ENCODE data around the gene PROB1.

The PROB1 gene

DNA sequence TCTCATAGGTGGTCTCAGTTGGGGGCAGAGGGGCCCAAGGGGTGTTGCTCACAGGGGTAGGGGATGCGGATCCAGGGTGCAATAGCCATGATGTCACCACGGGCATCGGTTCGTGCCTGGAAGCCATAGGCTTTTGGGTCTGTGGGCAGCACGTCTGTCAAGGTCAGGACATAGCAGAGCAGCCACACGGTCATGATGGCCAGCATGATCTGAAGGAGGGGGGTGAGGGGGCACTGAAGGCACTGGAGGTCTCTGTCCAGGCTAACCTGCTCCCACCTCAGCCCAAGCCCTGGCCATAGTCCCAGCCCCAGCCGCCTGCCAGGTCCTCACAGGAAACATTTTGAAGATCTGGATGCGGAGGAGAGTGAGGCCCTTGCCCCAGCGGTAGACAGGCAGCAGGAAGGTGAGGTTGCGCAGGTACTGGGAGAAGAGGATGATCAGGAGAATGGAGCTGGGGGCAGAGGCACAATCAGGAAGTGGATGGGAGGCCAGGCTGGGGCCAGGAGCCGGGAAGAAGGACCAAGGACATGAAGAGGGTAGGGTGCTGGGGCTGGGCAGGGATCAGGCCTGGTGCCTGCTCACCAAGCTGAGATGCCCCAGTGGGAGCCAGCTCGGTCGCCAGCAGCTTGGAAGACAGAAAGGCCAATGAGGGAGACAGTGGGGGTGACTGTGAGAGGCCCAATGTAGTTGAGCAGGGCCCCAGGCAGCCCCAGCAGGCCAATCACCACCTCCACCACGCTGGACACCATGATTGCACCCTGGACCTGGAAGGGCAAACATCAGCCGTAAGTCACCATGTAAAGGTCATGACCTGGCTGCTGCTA lies 15.1 kb downstream of the PROB1 start:
- Histone ChIP-seq H3K9me3 (ENCODE audit: control insufficient read depth, insufficient read depth, low read length) (no peaks in the 10 kb centered on the region), H3K4me3 (ENCODE audit: low read depth, low read length) (no peak overlapping the region), H3K36me3 (ENCODE audit: control insufficient read depth, insufficient read depth, low read length) (no peaks in the 10 kb centered on the region), H3K4me1 (ENCODE audit: control insufficient read depth, insufficient read depth, low read length) (peaks cover 4% of the 10 kb centered on the region), H3K9ac (ENCODE audit: low read depth, low read length) (no peak overlapping the region), H3K27me3 (ENCODE audit: control insufficient read depth, insufficient read depth, low read length) (no peaks in the 10 kb centered on the region)

DNA sequence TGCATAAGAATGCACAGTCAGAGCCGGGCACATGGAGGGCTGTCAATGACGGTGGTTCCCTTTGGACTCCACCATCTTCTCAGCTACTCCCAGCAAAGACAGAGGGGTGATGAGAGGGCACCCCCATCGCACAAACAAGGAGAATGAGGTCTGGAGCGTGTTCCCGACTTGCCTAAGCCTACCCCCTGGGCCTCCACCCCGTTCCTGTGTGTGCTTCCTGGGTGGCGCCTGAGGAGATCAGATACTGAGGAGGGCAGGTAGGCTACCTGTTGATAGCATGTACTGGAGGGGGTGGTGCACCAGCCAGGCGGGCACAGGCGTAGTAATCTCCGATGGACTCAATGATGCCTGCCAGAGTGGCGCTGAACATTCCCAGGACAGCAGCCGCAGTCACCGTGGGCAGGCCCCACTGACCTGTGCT lies 16.0 kb downstream of the PROB1 start:
- no peaks in the 10 kb centered on the region for H3K9me3 ChIP-seq (ENCODE audit: control insufficient read depth, insufficient read depth, low read length)
- H3K4me1 ChIP-seq (ENCODE audit: control insufficient read depth, insufficient read depth, low read length), result peaks cover 4% of the 10 kb centered on the region
- H3K27me3 ChIP-seq (ENCODE audit: control insufficient read depth, insufficient read depth, low read length), result no peaks in the 10 kb centered on the region
- H3K36me3 ChIP-seq (ENCODE audit: control insufficient read depth, insufficient read depth, low read length), result no peaks in the 10 kb centered on the region
- no peak overlapping the region for H3K9ac ChIP-seq (ENCODE audit: low read depth, low read length)
- H3K4me3 ChIP-seq (ENCODE audit: low read depth, low read length), result peak overlapping the region; percentile 39

- Histone ChIP-seq H3K9ac (ENCODE audit: low read depth, low read length) (no peak overlapping the region), H3K36me3 (ENCODE audit: control insufficient read depth, insufficient read depth, low read length) (no peaks in the 10 kb centered on the region), H3K4me1 (ENCODE audit: control insufficient read depth, insufficient read depth, low read length) (peaks cover 4% of the 10 kb centered on the region), H3K4me3 (ENCODE audit: low read depth, low read length) (peak overlapping the region; percentile 39), H3K27me3 (ENCODE audit: control insufficient read depth, insufficient read depth, low read length) (no peaks in the 10 kb centered on the region), H3K9me3 (ENCODE audit: control insufficient read depth, insufficient read depth, low read length) (no peaks in the 10 kb centered on the region)
Measured at GRCh38 chr5:139378101-139378825, 16.6 kb downstream of the PROB1 start.

DNA sequence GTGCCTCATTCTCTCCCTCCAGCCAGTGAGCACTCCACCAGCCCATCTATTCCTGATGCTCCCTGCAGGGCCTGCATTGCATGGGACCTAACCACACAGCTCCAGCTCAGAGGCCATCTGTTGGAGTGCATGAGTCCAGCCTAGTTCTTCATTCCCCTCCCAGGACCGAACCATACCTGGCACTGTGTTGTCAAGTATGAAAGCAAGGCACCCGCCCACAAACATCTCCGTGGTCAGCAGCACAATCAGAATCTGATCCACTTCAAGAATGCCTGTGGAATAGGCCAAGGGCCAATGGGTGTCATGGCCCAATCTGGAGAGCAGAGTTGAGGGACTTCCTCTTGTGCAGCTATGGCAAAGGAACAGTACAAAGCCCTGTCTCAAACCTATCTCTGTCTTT lies 17.7 kb downstream of the PROB1 start:
- H3K9me3 ChIP-seq (ENCODE audit: control insufficient read depth, insufficient read depth, low read length), result no peaks in the 10 kb centered on the region
- no peak overlapping the region for H3K9ac ChIP-seq (ENCODE audit: low read depth, low read length)
- peaks cover 2% of the 10 kb centered on the region for H3K36me3 ChIP-seq (ENCODE audit: control insufficient read depth, insufficient read depth, low read length)
- no peak overlapping the region for H3K4me3 ChIP-seq (ENCODE audit: low read depth, low read length)
- peaks cover 4% of the 10 kb centered on the region for H3K4me1 ChIP-seq (ENCODE audit: control insufficient read depth, insufficient read depth, low read length)
- H3K27me3 ChIP-seq (ENCODE audit: control insufficient read depth, insufficient read depth, low read length), result no peaks in the 10 kb centered on the region

DNA sequence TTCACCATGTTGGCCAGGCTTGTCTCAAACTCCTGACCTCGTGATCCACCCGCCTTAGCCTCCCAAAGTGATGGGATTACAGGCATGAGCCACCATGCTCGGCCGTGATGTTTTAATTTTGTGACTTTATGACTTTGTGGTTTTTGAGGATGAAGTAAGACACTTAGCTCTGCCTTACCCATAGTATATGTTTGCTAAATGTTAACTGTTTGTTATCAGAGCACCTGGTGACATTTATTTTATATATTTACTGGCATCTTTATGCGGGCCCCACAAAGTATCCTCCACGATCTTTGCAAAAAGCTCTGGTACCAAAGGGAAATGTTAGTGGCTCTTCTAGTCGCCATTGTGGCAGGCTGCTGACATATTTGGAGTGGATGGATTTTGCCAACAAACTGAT lies 18.5 kb downstream of the PROB1 start:
- H3K9me3 ChIP-seq (ENCODE audit: control insufficient read depth, insufficient read depth, low read length), result no peaks in the 10 kb centered on the region
- H3K27me3 ChIP-seq (ENCODE audit: control insufficient read depth, insufficient read depth, low read length), result no peaks in the 10 kb centered on the region
- H3K4me3 ChIP-seq (ENCODE audit: low read depth, low read length), result no peak overlapping the region
- H3K36me3 ChIP-seq (ENCODE audit: control insufficient read depth, insufficient read depth, low read length), result peaks cover 2% of the 10 kb centered on the region
- H3K9ac ChIP-seq (ENCODE audit: low read depth, low read length), result no peak overlapping the region
- peaks cover 4% of the 10 kb centered on the region for H3K4me1 ChIP-seq (ENCODE audit: control insufficient read depth, insufficient read depth, low read length)

GRCh38 chr5:139374909-139375308 lies 20.0 kb downstream of the PROB1 start:
- Histone ChIP-seq H3K36me3 (ENCODE audit: control insufficient read depth, insufficient read depth, low read length) (peaks cover 2% of the 10 kb centered on the region), H3K4me1 (ENCODE audit: control insufficient read depth, insufficient read depth, low read length) (peaks cover 4% of the 10 kb centered on the region)

GRCh38 chr5:139371482-139372435 lies 23.1 kb downstream of the PROB1 start:
- no peaks in the 10 kb centered on the region for H3K4me1 ChIP-seq (ENCODE audit: control insufficient read depth, insufficient read depth, low read length)
- H3K9me3 ChIP-seq (ENCODE audit: control insufficient read depth, insufficient read depth, low read length), result no peaks in the 10 kb centered on the region
- H3K36me3 ChIP-seq (ENCODE audit: control insufficient read depth, insufficient read depth, low read length), result peaks cover 6% of the 10 kb centered on the region
- H3K4me3 ChIP-seq (ENCODE audit: low read depth, low read length), result no peak overlapping the region
- no peak overlapping the region for H3K9ac ChIP-seq (ENCODE audit: low read depth, low read length)
- H3K27me3 ChIP-seq (ENCODE audit: control insufficient read depth, insufficient read depth, low read length), result no peaks in the 10 kb centered on the region

More at GRCh38 chr5:139374909-139375308, 20.0 kb downstream of the PROB1 start:
- no peak overlapping the region for H3K4me3 ChIP-seq (ENCODE audit: low read depth, low read length)
- no peak overlapping the region for H3K9ac ChIP-seq (ENCODE audit: low read depth, low read length)
- no peaks in the 10 kb centered on the region for H3K27me3 ChIP-seq (ENCODE audit: control insufficient read depth, insufficient read depth, low read length)
- H3K9me3 ChIP-seq (ENCODE audit: control insufficient read depth, insufficient read depth, low read length), result no peaks in the 10 kb centered on the region

GRCh38 chr5:139369181-139369580 lies 25.7 kb downstream of the PROB1 start:
- Histone ChIP-seq H3K4me1 (ENCODE audit: control insufficient read depth, insufficient read depth, low read length) (no peaks in the 10 kb centered on the region), H3K9ac (ENCODE audit: low read depth, low read length) (no peak overlapping the region), H3K27me3 (ENCODE audit: control insufficient read depth, insufficient read depth, low read length) (no peaks in the 10 kb centered on the region), H3K9me3 (ENCODE audit: control insufficient read depth, insufficient read depth, low read length) (no peaks in the 10 kb centered on the region), H3K36me3 (ENCODE audit: control insufficient read depth, insufficient read depth, low read length) (peaks cover 18% of the 10 kb centered on the region), H3K4me3 (ENCODE audit: low read depth, low read length) (no peak overlapping the region)

DNA sequence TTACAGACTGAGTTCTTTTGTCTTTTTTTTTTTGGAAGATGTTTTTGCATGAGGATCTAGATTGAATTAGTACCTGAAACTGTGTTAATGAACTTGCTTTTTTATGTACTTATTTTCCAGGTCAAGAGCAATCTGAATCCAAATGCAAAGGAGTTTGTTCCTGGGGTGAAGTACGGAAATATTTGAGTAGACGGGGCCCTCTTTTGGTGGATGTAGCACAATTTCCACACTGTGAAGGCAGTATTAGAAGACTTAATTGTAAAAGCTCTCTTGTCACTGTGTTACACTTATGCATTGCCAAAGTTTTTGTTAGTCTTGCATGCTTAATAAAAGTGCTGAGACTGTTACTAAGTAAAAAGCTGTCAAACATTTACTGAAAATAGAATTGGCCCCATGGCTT lies 26.3 kb downstream of the PROB1 start:
- H3K4me3 ChIP-seq (ENCODE audit: low read depth, low read length), result no peak overlapping the region
- no peak overlapping the region for H3K9ac ChIP-seq (ENCODE audit: low read depth, low read length)
- peaks cover 22% of the 10 kb centered on the region for H3K36me3 ChIP-seq (ENCODE audit: control insufficient read depth, insufficient read depth, low read length)
- H3K27me3 ChIP-seq (ENCODE audit: control insufficient read depth, insufficient read depth, low read length), result no peaks in the 10 kb centered on the region
- no peaks in the 10 kb centered on the region for H3K4me1 ChIP-seq (ENCODE audit: control insufficient read depth, insufficient read depth, low read length)
- H3K9me3 ChIP-seq (ENCODE audit: control insufficient read depth, insufficient read depth, low read length), result no peaks in the 10 kb centered on the region

DNA sequence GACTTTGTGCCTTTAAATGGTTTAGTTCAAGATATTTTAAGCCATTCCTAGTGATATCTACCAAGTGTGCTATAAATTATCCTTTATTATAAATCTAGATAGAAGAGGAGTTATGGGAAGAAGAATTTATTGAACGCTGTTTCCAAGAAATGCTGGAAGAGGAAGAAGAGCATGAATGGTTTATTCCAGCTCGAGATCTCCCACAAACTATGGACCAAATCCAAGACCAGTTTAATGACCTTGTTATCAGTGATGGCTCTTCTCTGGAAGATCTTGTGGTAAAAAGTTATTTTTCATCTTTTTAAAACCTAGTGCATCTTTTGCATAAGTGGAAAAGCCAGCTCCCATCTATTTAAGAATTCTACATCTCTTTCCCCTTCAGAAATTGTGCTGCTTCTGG lies 30.4 kb downstream of the PROB1 start:
- Histone ChIP-seq H3K9ac (ENCODE audit: low read depth, low read length) (no peak overlapping the region), H3K4me1 (ENCODE audit: control insufficient read depth, insufficient read depth, low read length) (no peaks in the 10 kb centered on the region), H3K36me3 (ENCODE audit: control insufficient read depth, insufficient read depth, low read length) (peaks cover 20% of the 10 kb centered on the region), H3K27me3 (ENCODE audit: control insufficient read depth, insufficient read depth, low read length) (no peaks in the 10 kb centered on the region), H3K9me3 (ENCODE audit: control insufficient read depth, insufficient read depth, low read length) (no peaks in the 10 kb centered on the region), H3K4me3 (ENCODE audit: low read depth, low read length) (no peak overlapping the region)

GRCh38 chr5:139363937-139364336 lies 31.0 kb downstream of the PROB1 start:
- Histone ChIP-seq H3K36me3 (ENCODE audit: control insufficient read depth, insufficient read depth, low read length) (peaks cover 20% of the 10 kb centered on the region), H3K9ac (ENCODE audit: low read depth, low read length) (no peak overlapping the region), H3K4me3 (ENCODE audit: low read depth, low read length) (no peak overlapping the region), H3K27me3 (ENCODE audit: control insufficient read depth, insufficient read depth, low read length) (no peaks in the 10 kb centered on the region), H3K4me1 (ENCODE audit: control insufficient read depth, insufficient read depth, low read length) (no peaks in the 10 kb centered on the region), H3K9me3 (ENCODE audit: control insufficient read depth, insufficient read depth, low read length) (no peaks in the 10 kb centered on the region)

All from iPS-15b (cell line).